Prostate gland (tissue), 2 donors: Measurements from ENCODE around the gene FAAH2. TPM values are rescaled to one million over a fixed set of nuclear protein-coding genes. Genes with fewer than 3 reads are reported as not detected.
"Not testable (repeated sequence)": the region's sequence is repeated elsewhere in the genome, so short reads cannot be mapped to it uniquely, and the experiment has no call there.

Experiments used
- DNase-seq: peaks from one replicate; pipeline ENCODE4 v3.0.0-alpha.2; 2019; ENCODE audit warnings: low spot score
- H3K27ac ChIP-seq, 2 donors: fragments of 200-600 bp; sonication (generic); 2 replicates each; pipeline ENCODE4 v1.5.1; 2017 to 2019
- H3K27me3 ChIP-seq: fragments of 200-600 bp; sonication (generic); replicated peaks from 2 replicates; pipeline ENCODE4 v1.5.1; 2019; ENCODE audit not compliant: insufficient read depth
- H3K36me3 ChIP-seq, 2 donors: fragments of 200-600 bp; sonication (generic); 1 replicate in 1 of 2; 2 replicates in 1 of 2; pipeline versions ENCODE4 v1.5.1 to v1.8.1; 2017 to 2019
- H3K4me1 ChIP-seq: fragments of 200-600 bp; sonication (generic); replicated peaks from 2 replicates; pipeline ENCODE4 v1.5.1; 2019
- H3K4me3 ChIP-seq, 2 donors: fragments of 200-600 bp; sonication (generic); 2 replicates each; pipeline ENCODE4 v1.5.1; 2017 to 2019
- H3K9me3 ChIP-seq: fragments of 200-600 bp; sonication (generic); 2 replicates; pipeline ENCODE4 v1.5.1; 2017
- POLR2A ChIP-seq: fragments of 450-650 bp; IDR thresholded peaks from one replicate; pipeline ENCODE4 v1.6.1; 2016; ENCODE audit warnings: antibody characterized with exemption, mild to moderate bottlenecking
- POLR2AphosphoS5 ChIP-seq: sonication (generic); formaldehyde crosslinking; IDR thresholded peaks from one replicate; pipeline ENCODE4 v1.6.1; 2017; ENCODE audit warnings: antibody characterized with exemption
- WGBS: methylation state at CpG from one replicate; pipeline ENCODE4 v1.1.5; 2018; 5-methylcytosine and 5-hydroxymethylcytosine counted together
- intact Hi-C: fragments of 100-400 bp; cut with DNase I; formaldehyde crosslinking; loops from one replicate; pipeline ENCODE4 v1.14.2; 2022
- total RNA-seq, 2 donors: library from RNA; depleted of rRNA; stranded (reverse); fragments of >200 nt; gene quantifications; one replicate each; pipeline ENCODE4 v1.1.0, GENCODE V29; 2016
- TF ChIP-seq, protein P1 (sequence below), 4 experiments: fragments of 200-600 bp in 2 of 4; fragments of 450-650 bp in 2 of 4; sonication (generic) in 2 of 4; IDR thresholded peaks; 1 replicate in 3 of 4; 2 replicates in 1 of 4; pipeline ENCODE4 v1.5.1; 2016 to 2019; ENCODE audit warnings: antibody characterized with exemption in 4 of 4, mild to moderate bottlenecking in 2 of 4, moderate library complexity in 2 of 4

The FAAH2 gene
- total RNA-seq, 2 donors from 2014 or later, result 31.7 to 40.2 TPM

GRCh38 chrX:57367649-57368048 is 81.1 kb downstream of the FAAH2 start:
- no peaks in the 10 kb centered on the region for H3K4me1 ChIP-seq
- intact Hi-C loops, result no loop called here
- TF ChIP-seq POLR2A (no peak), POLR2AphosphoS5 (no peak)
- TF ChIP-seq, protein P1, sequence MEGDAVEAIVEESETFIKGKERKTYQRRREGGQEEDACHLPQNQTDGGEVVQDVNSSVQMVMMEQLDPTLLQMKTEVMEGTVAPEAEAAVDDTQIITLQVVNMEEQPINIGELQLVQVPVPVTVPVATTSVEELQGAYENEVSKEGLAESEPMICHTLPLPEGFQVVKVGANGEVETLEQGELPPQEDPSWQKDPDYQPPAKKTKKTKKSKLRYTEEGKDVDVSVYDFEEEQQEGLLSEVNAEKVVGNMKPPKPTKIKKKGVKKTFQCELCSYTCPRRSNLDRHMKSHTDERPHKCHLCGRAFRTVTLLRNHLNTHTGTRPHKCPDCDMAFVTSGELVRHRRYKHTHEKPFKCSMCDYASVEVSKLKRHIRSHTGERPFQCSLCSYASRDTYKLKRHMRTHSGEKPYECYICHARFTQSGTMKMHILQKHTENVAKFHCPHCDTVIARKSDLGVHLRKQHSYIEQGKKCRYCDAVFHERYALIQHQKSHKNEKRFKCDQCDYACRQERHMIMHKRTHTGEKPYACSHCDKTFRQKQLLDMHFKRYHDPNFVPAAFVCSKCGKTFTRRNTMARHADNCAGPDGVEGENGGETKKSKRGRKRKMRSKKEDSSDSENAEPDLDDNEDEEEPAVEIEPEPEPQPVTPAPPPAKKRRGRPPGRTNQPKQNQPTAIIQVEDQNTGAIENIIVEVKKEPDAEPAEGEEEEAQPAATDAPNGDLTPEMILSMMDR (IDR thresholded peaks at IDR 0.05), result no peak
- H3K9me3 ChIP-seq, result no peaks in the 10 kb centered on the region
- H3K27ac ChIP-seq, result no peak overlapping the region
- no peak overlapping the region for H3K4me3 ChIP-seq
- no peaks in the 10 kb centered on the region for H3K27me3 ChIP-seq
- no peak for DNase-seq
- no peaks in the 10 kb centered on the region for H3K36me3 ChIP-seq
- 14% methylated on average over 1 of the region's 1 CpG for WGBS

GRCh38 chrX:57368158-57368557 is 81.7 kb downstream of the FAAH2 start:
- Histone ChIP-seq H3K4me1 (no peaks in the 10 kb centered on the region), H3K4me3 (no peak overlapping the region), H3K27me3 (no peaks in the 10 kb centered on the region), H3K27ac (no peak overlapping the region), H3K36me3 (no peaks in the 10 kb centered on the region), H3K9me3 (no peaks in the 10 kb centered on the region)
- no peak for DNase-seq
- no CpG with 5 or more reads among the region's 1 CpG for WGBS
- intact Hi-C loops, result no loop called here
- TF ChIP-seq POLR2A (no peak), POLR2AphosphoS5 (no peak)
- TF ChIP-seq, protein P1 (IDR thresholded peaks at IDR 0.05), result no peak

DNA sequence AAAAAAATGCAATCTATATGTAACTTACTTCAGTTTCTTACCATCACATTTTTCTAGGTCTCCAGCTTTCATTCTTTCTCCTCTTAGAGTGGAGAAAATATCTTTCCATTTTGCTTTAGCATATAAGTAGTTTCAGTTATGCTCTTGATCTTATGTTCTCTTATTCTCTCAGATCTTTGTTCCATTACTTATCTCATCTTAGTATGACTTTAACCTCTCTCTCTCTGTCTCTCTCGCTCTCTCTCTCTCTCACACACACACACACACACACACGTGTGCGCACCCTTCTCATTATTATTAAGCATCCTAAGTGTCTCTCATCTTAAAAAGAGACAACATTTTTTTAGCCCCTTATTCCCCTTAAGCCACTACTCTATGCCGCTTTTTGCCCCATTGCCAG is 92.8 kb downstream of the FAAH2 start:
- WGBS, result 71% methylated on average over 4 of the region's 4 CpGs

GRCh38 chrX:57380026-57380796 is 93.7 kb downstream of the FAAH2 start:
- no peaks in the 10 kb centered on the region for H3K9me3 ChIP-seq
- H3K36me3 ChIP-seq, result no peaks in the 10 kb centered on the region
- H3K27me3 ChIP-seq, result no peaks in the 10 kb centered on the region
- H3K4me3 ChIP-seq, result no peak overlapping the region
- H3K4me1 ChIP-seq, result no peaks in the 10 kb centered on the region
- TF ChIP-seq POLR2AphosphoS5, result no peak
- TF ChIP-seq, protein P1 (IDR thresholded peaks at IDR 0.05), result no peak
- TF ChIP-seq POLR2A, result no peak
- DNase-seq, result no peak
- no peak overlapping the region for H3K27ac ChIP-seq
- intact Hi-C loops, result no loop called here
- WGBS, result 100% methylated on average over 3 of the region's 3 CpGs

More for the DNA sequence above, 92.8 kb downstream of the FAAH2 start:
- H3K27ac ChIP-seq, result no peak overlapping the region
- no peaks in the 10 kb centered on the region for H3K9me3 ChIP-seq
- no peak for TF ChIP-seq POLR2AphosphoS5
- no peak for TF ChIP-seq POLR2A
- TF ChIP-seq, protein P1 (IDR thresholded peaks at IDR 0.05), result no peak
- no peaks in the 10 kb centered on the region for H3K4me1 ChIP-seq
- H3K27me3 ChIP-seq, result no peaks in the 10 kb centered on the region
- no peaks in the 10 kb centered on the region for H3K36me3 ChIP-seq
- DNase-seq, result no peak
- H3K4me3 ChIP-seq, result no peak overlapping the region
- intact Hi-C loops, result no loop called here

DNA sequence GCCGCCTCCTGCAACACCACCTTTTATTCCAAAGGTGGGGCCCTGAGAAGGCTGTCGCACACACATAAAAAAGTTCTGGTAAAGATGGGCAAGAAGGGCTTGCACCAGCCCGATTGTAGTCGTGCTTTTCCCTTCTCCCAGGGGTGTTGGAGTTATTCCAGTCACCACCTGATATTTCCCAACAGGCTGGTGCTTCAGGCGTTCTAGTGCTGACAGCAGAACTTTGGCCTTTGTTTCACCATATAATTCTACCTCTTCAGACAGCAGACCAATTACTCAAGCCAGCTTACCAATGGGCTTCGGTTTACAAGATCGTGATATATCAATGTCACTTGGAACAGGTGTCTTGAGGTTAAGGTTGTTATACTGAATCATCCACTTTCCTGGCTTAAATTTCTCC is 107.7 kb downstream of the FAAH2 start:
- H3K9me3 ChIP-seq, intact Hi-C loops, H3K4me1 ChIP-seq, H3K27ac ChIP-seq, H3K4me3 ChIP-seq, H3K27me3 ChIP-seq, H3K36me3 ChIP-seq, DNase-seq: not testable (repeated sequence)
- 96% methylated on average over 7 of the region's 7 CpGs for WGBS

GRCh38 chrX:57403191-57403590 is 116.7 kb downstream of the FAAH2 start:
- DNase-seq, H3K27ac ChIP-seq, H3K4me1 ChIP-seq, intact Hi-C loops, H3K36me3 ChIP-seq, H3K4me3 ChIP-seq, H3K27me3 ChIP-seq, H3K9me3 ChIP-seq: not testable (repeated sequence)
- WGBS, result 93% methylated on average over 5 of the region's 5 CpGs
